Fibroblast of skin of back (primary cell): Measurements from ENCODE around the gene RPP25.
"Not testable (repeated sequence)": the region's sequence is repeated elsewhere in the genome, so short reads cannot be mapped to it uniquely, and the experiment has no call there.

Experiments
- DNase-seq: peaks from one replicate; pipeline ENCODE4 v3.0.0-alpha.2; 2013

Gene RPP25

GRCh38 chr15:74917676-74918075 is 38.9 kb downstream of the RPP25 start:
- no peak for DNase-seq

- DNase-seq = not testable (repeated sequence)
Observed at GRCh38 chr15:74913799-74914198, 42.8 kb downstream of the RPP25 start.

GRCh38 chr15:74913041-74913440 is 43.5 kb downstream of the RPP25 start:
- no peak for DNase-seq

GRCh38 chr15:74908635-74909034 is 47.9 kb downstream of the RPP25 start:
- DNase-seq = no peak

- DNase-seq = no peak
Observed at GRCh38 chr15:74907163-74907870, 49.3 kb downstream of the RPP25 start.

- peak; percentile 87 for DNase-seq
Observed at GRCh38 chr15:74906450-74907162, 50.0 kb downstream of the RPP25 start, which contains the start of gene FAM219B. TSS of gene FAM219B (minus strand) at chr15:74906851. CDS start at chr15:74906800, 51 bp downstream.

GRCh38 chr15:74906067-74906449 is 50.5 kb downstream of the RPP25 start:
- DNase-seq = peak; percentile 30
